Fibroblast of gingiva (primary cell): ENCODE measurements around the gene NTRK3.

ENCODE experiments used
- DNase-seq: peaks from one replicate; pipeline ENCODE4 v3.0.0-alpha.2; 2011; ENCODE audit warnings: low read depth

NTRK3 gene

DNA sequence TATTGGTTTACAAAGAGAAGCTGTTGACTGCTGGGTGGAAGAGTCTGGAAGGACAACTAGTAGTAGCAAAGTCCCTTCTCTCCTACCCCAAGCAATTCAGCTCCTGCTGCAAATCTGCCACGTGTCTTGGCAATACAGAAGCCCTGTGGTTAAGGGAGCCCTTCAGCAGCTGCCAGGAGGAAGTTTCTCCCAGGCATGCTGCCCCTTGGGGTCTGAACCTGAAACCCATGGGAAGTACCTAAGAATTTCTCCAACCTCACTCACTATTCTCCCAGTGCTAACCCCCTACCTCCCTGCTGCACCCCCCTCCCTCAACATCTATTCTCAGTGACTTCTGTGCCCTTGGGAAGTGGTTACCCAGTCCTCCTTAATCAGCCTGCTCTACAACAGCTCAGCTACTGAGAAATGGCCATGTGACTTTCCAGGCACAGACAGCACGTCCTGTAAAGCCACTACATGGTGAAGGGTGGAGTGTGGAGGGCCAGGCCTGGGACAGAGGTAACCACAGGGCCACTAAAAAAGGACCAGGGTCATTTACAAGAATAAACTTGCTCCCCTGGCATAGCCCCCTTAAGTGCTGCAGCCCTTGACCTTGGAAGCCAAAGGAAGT, 316.6 kb downstream of the NTRK3 start:
- no peak for DNase-seq

- DNase-seq, result no peak
Measured at GRCh38 chr15:87938031-87938430, 318.5 kb downstream of the NTRK3 start.

- DNase-seq, result no peak
Measured at GRCh38 chr15:87935583-87935982, 321.0 kb downstream of the NTRK3 start.

DNA sequence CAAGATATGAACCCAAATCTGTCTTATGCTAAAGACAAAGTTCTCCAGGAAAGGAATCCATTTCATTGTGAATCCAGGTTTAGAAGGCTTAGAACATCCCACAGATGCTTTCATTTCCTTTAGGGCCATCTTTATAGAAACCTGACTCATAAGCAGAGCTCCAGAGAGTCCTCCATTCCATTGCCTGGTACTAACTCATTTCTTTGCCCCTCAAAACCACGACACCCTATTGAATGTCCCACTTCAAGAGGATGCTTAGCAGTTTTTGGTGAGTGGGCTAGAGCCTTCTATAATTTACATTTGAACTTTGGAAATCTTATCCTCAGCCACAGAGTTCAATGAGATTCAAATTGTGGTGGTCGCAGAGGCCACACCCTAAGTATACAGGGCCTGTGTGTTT, 325.0 kb downstream of the NTRK3 start:
- no peak for DNase-seq

GRCh38 chr15:87930457-87930856, 326.1 kb downstream of the NTRK3 start:
- DNase-seq, result no peak

- no peak for DNase-seq
Measured at GRCh38 chr15:87929841-87930240, 326.7 kb downstream of the NTRK3 start.

- no peak for DNase-seq
Measured at GRCh38 chr15:87924433-87924832, 332.1 kb downstream of the NTRK3 start.

DNA sequence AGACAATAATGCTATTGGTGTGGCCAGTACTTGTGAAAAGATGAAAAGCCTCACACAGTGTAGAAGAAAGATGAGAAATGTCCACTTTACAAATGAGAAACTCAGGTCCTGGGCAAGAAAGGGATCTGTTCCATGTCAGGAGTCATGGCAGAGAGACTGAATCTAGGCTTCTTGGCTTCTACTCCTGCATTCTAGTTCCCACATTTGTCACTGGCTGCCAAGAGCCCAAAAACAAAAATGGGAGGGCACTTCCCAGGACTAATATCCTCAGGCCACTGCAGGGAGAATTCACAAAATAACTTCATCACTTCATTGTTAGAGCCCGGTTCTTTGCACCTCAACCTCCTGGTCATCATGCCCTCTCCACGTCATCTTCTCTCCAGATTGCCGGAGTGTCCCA, 337.5 kb downstream of the NTRK3 start:
- DNase-seq, result no peak

GRCh38 chr15:87917480-87917879, 339.1 kb downstream of the NTRK3 start:
- no peak for DNase-seq

- no peak for DNase-seq
Measured at GRCh38 chr15:87916208-87916607, 340.3 kb downstream of the NTRK3 start.

DNA sequence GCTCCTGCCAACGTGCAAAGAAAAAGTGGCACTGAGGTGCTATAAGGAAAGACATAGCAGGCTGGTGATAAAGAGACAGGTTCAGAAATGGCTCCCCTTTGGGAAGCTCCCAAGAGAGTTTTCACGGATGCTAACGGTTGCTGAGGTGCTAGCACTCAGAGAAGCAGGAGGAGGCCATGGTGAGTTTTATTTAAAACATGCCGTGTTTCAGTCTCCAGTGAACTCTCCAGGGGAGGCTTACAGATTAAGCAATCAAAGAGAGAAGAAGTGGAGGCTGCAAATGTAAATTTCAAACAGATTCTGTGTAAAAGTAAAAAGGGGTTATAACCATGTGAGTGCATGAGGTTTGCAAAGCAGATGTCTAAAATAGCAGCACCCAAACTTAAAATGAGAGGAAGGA, 346.2 kb downstream of the NTRK3 start:
- no peak for DNase-seq

DNA sequence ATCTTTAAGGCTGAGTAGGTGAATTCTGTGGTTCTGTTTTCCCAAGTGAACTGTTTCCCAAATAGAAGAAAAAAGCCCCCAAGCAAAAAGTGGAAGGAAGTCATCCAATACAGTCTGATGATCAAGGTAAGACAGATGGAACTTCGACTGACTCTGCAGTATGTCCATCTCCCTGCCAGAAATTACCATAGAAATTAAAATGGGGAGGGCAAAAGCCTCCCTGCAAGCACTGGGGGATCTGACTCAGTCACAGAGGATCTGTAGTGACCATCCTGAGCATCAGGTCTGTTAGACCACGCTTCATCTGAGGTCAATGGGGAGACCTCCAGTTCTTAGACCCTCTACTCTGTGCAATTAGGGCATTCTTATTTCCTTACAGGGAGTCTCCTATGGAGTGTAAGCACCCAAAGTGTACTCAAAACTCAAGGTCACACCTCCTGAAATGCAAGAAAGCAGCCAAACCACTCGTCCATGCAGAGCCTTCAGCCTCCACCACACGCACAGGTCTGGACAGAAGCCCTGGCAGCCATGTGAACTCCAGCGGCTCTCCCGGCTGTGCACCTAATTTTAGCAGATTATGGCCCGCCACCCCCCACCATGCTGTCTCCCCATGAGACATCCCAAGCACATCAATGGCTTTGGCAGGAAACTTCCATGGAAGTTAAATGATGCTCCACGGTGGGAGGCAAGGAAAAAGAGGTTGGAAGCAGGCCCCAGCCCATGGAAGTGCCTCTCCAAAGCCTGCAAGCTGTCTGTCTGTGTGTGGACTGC, 348.7 kb downstream of the NTRK3 start:
- no peak for DNase-seq

- no peak for DNase-seq
Measured at GRCh38 chr15:87906444-87906843, 350.1 kb downstream of the NTRK3 start.

DNA sequence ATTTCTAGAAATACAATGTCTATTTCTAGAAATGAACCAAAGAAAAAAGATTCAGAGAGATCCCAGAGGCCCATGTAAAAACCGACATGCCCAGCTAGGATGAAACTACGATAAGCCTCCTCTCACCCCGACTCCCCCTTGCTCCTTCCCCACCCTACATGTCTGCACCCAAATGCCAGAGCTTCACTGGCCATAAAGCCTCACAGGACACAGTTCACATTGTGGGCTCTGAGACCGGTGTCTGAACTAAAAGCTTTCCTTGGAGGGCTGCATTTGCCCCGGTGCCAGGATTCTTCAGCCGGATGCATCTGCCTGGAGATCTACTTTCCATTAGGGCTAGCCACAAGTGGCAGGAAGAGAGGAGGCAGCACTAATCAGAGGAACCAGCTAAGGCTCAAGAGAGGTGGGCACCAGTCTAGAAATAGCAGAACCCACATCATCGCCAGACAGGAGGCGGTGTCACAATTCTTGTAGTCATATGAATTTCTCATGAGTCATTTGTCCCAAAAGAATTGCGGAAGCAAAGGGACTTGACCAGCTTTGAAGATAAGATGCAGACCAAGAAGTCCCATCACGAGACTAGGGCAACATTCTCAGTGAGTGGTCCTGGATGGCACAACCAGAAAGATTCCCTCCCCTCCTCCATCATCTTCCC, 353.6 kb downstream of the NTRK3 start:
- DNase-seq, result no peak

GRCh38 chr15:87901926-87902690, 354.4 kb downstream of the NTRK3 start:
- DNase-seq, result no peak

GRCh38 chr15:87901008-87901407, 355.5 kb downstream of the NTRK3 start:
- DNase-seq, result no peak

GRCh38 chr15:87896936-87897335, 359.6 kb downstream of the NTRK3 start:
- no peak for DNase-seq

GRCh38 chr15:87887177-87887576, 369.4 kb downstream of the NTRK3 start:
- DNase-seq, result no peak

GRCh38 chr15:87881026-87881425, 375.5 kb downstream of the NTRK3 start:
- DNase-seq, result no peak

- no peak for DNase-seq
Measured at GRCh38 chr15:87877822-87878542, 378.6 kb downstream of the NTRK3 start.

- no peak for DNase-seq
Measured at GRCh38 chr15:87877114-87877810, 379.3 kb downstream of the NTRK3 start.
